ENCODE results near the gene PNN. TPM values are rescaled to one million over a fixed set of nuclear protein-coding genes. Genes with fewer than 3 reads are reported as not detected.

Gene PNN
- total and polyA plus RNA-seq, 9 of the 15 experiments (the other 6 are each of a cell fraction or from before 2014, with no cell fraction given), result 30.2 to 188 (median 69.7) TPM

- peak; percentile 79 to 80 for TF ChIP-seq FOXK2 (conservative IDR thresholded peaks at IDR 0.05 in 1 of 2, IDR thresholded peaks at IDR 0.05 in 1 of 2; ENCODE audit: low read depth in 2 of 2)
- no peak for TF ChIP-seq CHAMP1 (IDR thresholded peaks at IDR 0.05)
- TF ChIP-seq MCM5 (IDR thresholded peaks at IDR 0.05; ENCODE audit: low read depth), result no peak
- TF ChIP-seq ZFP30 (CRISPR knock-in tag; IDR thresholded peaks at IDR 0.05; ENCODE audit: borderline replicate concordance), result no peak
- peak; percentile 84 for TF ChIP-seq TEAD4 (IDR thresholded peaks at IDR 0.05; ENCODE audit: low read length)
- TF ChIP-seq TEAD4 (CRISPR knock-in tag; IDR thresholded peaks at IDR 0.05; ENCODE audit: borderline replicate concordance), result no peak
- no peak for TF ChIP-seq PREB (CRISPR knock-in tag; IDR thresholded peaks at IDR 0.05)
- peak; percentile 90 for TF ChIP-seq NCOR1 (IDR thresholded peaks at IDR 0.05)
- peak; percentile 90 for TF ChIP-seq NFIX (CRISPR knock-in tag; IDR thresholded peaks at IDR 0.05; ENCODE audit: low read depth)
- no peak for TF ChIP-seq SMARCA5 (IDR thresholded peaks at IDR 0.05)
- TF ChIP-seq ARNT (IDR thresholded peaks at IDR 0.05), result 0 out of 4 replicates have a peak, but pooled peaks of 1 of the 2 experiments have one; percentile 60
- 0 out of 3 replicates have a peak, but pooled peaks of 1 of the 2 experiments have one; percentile 48 for TF ChIP-seq CBX3 (IDR thresholded peaks at IDR 0.05; ENCODE audit: borderline replicate concordance in 1 of 2, low read length in 2 of 2)
- TF ChIP-seq SOX6 (IDR thresholded peaks at IDR 0.05), result peak; percentile 80
- no peak for TF ChIP-seq ELF1 (tag; IDR thresholded peaks at IDR 0.05)
- no peak for TF ChIP-seq HDAC6 (IDR thresholded peaks at IDR 0.05; ENCODE audit: low read depth, low read length)
- no peak for TF ChIP-seq ATF6 (CRISPR knock-in tag; IDR thresholded peaks at IDR 0.05)
Observed at GRCh38 chr14:39145266-39145966, 29.6 kb upstream of the PNN start (continued).

Measured in K562 (cell line).